Loucy (cell line): ENCODE data around the gene RASAL1.

Source experiments
- EZH2phosphoT487 ChIP-seq: fragments of 200-600 bp; IDR thresholded peaks from 2 replicates; pipeline ENCODE4 v1.6.1; 2018; ENCODE audit warnings: antibody characterized with exemption, mild to moderate bottlenecking, moderate library complexity, borderline replicate concordance
- TF ChIP-seq, protein P1 (sequence below): fragments of 200-600 bp; sonication (generic); conservative IDR thresholded peaks from 2 replicates; pipeline ENCODE4 v1.5.1; 2014; ENCODE audit warnings: mild to moderate bottlenecking, antibody characterized with exemption, low read length

DNA sequence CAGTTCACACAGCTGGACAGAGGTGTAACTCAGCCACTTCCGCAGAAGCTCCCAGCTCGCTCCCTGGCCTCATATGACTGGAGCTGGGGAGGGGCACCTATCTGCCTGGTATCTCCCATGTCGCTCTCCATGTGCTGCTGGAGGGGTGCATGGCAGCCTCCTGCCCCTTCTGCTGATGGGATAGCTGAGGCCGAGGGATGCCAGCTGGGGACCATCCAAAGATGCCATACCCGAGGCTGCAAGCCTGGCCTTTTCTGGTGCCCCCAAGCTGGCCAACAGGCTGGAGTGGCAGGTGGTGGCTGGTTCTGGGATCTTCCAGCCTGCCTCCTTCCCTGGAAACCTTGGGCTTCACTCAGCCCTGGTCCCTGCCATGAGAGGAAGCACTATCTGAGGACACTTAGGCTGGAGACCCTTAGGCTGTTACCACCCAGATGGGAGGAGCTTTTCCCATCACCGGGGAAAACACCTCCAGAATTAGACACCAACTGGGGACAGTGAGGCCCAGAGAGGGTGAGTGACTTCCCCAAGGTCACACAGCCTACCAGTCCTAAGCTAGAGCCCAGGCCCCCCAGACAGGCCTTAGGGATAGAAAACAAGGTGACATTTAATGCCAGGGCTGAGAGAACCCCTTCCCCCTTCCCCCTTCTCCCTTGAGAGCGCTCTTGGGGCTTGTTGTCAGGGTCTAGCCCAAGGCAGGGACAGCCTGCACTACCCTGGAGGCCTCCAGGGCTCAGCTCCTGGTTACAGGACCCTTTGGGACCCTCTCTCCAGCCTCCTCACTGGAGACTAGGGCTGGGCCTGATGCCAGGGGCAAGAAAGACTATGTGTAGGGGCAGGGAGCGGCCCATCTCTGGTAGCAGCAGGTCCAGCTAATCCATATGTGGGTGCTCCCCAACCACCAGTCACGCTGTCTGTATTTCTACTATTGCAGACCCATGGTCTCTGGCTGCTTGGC is 71.9 kb downstream of the RASAL1 start:
- TF ChIP-seq, protein P1, sequence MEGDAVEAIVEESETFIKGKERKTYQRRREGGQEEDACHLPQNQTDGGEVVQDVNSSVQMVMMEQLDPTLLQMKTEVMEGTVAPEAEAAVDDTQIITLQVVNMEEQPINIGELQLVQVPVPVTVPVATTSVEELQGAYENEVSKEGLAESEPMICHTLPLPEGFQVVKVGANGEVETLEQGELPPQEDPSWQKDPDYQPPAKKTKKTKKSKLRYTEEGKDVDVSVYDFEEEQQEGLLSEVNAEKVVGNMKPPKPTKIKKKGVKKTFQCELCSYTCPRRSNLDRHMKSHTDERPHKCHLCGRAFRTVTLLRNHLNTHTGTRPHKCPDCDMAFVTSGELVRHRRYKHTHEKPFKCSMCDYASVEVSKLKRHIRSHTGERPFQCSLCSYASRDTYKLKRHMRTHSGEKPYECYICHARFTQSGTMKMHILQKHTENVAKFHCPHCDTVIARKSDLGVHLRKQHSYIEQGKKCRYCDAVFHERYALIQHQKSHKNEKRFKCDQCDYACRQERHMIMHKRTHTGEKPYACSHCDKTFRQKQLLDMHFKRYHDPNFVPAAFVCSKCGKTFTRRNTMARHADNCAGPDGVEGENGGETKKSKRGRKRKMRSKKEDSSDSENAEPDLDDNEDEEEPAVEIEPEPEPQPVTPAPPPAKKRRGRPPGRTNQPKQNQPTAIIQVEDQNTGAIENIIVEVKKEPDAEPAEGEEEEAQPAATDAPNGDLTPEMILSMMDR, result no peak
- no peak for TF ChIP-seq EZH2phosphoT487
